Measurements from ENCODE around the gene DTNB. TPM values are rescaled to one million over a fixed set of nuclear protein-coding genes. Genes with fewer than 3 reads are reported as not detected.

DTNB gene
- total RNA-seq, 1 experiment from 2014 or later, result 19.6 TPM

- intact Hi-C loops (cut with micrococcal nuclease; ENCODE audit: unreplicated experiment), result no loop called here
- H3K27ac ChIP-seq (ENCODE audit: low read depth, low read length, poor library complexity, severe bottlenecking), result no peak overlapping the region
- no TSS peak for BruUV-seq (replicated peaks)
- no peaks in the 10 kb centered on the region for H3K36me3 ChIP-seq (ENCODE audit: insufficient read depth, low read length, poor library complexity, severe bottlenecking)
- no peak for TF ChIP-seq CTCF (conservative IDR thresholded peaks at IDR 0.05; ENCODE audit: low read depth, low read length)
- TF ChIP-seq EZH2 (IDR thresholded peaks at IDR 0.05; ENCODE audit: borderline replicate concordance, low read depth, low read length, poor library complexity, severe bottlenecking), result no peak
- no peaks in the 10 kb centered on the region for H3K27me3 ChIP-seq (replicated peaks; ENCODE audit: insufficient read depth, low read depth, low read length, poor library complexity)
- H3K4me3 ChIP-seq (ENCODE audit: low read depth, low read length, poor library complexity, severe bottlenecking), result no peak overlapping the region
- ChIA-PET CTCF (no interaction called here), POLR2A (ENCODE audit: low non-redundant PET) (no interaction called here)
- DNase-seq (ENCODE audit: low spot score), result no peak
- H3K9me3 ChIP-seq (ENCODE audit: low read depth, low read length, poor library complexity, severe bottlenecking), result no peaks in the 10 kb centered on the region
- H3K4me1 ChIP-seq (ENCODE audit: insufficient read depth, low read length, poor library complexity, severe bottlenecking), result peaks cover 5% of the 10 kb centered on the region
Measured at GRCh38 chr2:25445464-25445863, 227.9 kb downstream of the DTNB start.

- ChIA-PET POLR2A (ENCODE audit: low non-redundant PET) (no interaction called here), CTCF (no interaction called here)
- Histone ChIP-seq H3K9me3 (ENCODE audit: low read depth, low read length, poor library complexity, severe bottlenecking) (no peaks in the 10 kb centered on the region), H3K4me3 (ENCODE audit: low read depth, low read length, poor library complexity, severe bottlenecking) (no peak overlapping the region), H3K27me3 (replicated peaks; ENCODE audit: insufficient read depth, low read depth, low read length, poor library complexity) (no peaks in the 10 kb centered on the region), H3K36me3 (ENCODE audit: insufficient read depth, low read length, poor library complexity, severe bottlenecking) (no peaks in the 10 kb centered on the region), H3K27ac (ENCODE audit: low read depth, low read length, poor library complexity, severe bottlenecking) (no peak overlapping the region), H3K4me1 (ENCODE audit: insufficient read depth, low read length, poor library complexity, severe bottlenecking) (peaks cover 5% of the 10 kb centered on the region)
- intact Hi-C loops (cut with micrococcal nuclease; ENCODE audit: unreplicated experiment), result no loop called here
- no peak for DNase-seq (ENCODE audit: low spot score)
- no TSS peak for BruUV-seq (replicated peaks)
- TF ChIP-seq EZH2 (IDR thresholded peaks at IDR 0.05; ENCODE audit: borderline replicate concordance, low read depth, low read length, poor library complexity, severe bottlenecking) (no peak), CTCF (conservative IDR thresholded peaks at IDR 0.05; ENCODE audit: low read depth, low read length) (no peak)
Measured at GRCh38 chr2:25444608-25445270, 228.6 kb downstream of the DTNB start.

- TF ChIP-seq EZH2 (IDR thresholded peaks at IDR 0.05; ENCODE audit: borderline replicate concordance, low read depth, low read length, poor library complexity, severe bottlenecking), result no peak
- TF ChIP-seq CTCF (conservative IDR thresholded peaks at IDR 0.05; ENCODE audit: low read depth, low read length), result no peak
- no peaks in the 10 kb centered on the region for H3K36me3 ChIP-seq (ENCODE audit: insufficient read depth, low read length, poor library complexity, severe bottlenecking)
- POLR2A ChIA-PET (ENCODE audit: low non-redundant PET), result no interaction called here
- CTCF ChIA-PET, result no interaction called here
- no peaks in the 10 kb centered on the region for H3K27me3 ChIP-seq (replicated peaks; ENCODE audit: insufficient read depth, low read depth, low read length, poor library complexity)
- H3K27ac ChIP-seq (ENCODE audit: low read depth, low read length, poor library complexity, severe bottlenecking), result no peak overlapping the region
- intact Hi-C loops (cut with micrococcal nuclease; ENCODE audit: unreplicated experiment), result no loop called here
- H3K4me1 ChIP-seq (ENCODE audit: insufficient read depth, low read length, poor library complexity, severe bottlenecking), result peaks cover 5% of the 10 kb centered on the region
- no TSS peak for BruUV-seq (replicated peaks)
- no peak overlapping the region for H3K4me3 ChIP-seq (ENCODE audit: low read depth, low read length, poor library complexity, severe bottlenecking)
- DNase-seq (ENCODE audit: low spot score), result no peak
- H3K9me3 ChIP-seq (ENCODE audit: low read depth, low read length, poor library complexity, severe bottlenecking), result no peaks in the 10 kb centered on the region
Measured at GRCh38 chr2:25443766-25444165, 229.6 kb downstream of the DTNB start.

Measured in A673 (cell line).